Osteoblast (primary cell): Measurements from ENCODE around the gene DPP10. TPM values are rescaled to one million over a fixed set of nuclear protein-coding genes. Genes with fewer than 3 reads are reported as not detected.

ENCODE experiments used
- DNase-seq: peaks from one replicate; pipeline ENCODE4 v3.0.0; 2011; ENCODE audit warnings: low spot score, mixed read lengths; ENCODE audit not compliant: insufficient read length; ENCODE audit errors: missing footprints
- H2AFZ ChIP-seq: 2 replicates; pipeline ENCODE4 v1.6.0; 2011; ENCODE audit warnings: mild to moderate bottlenecking, low read length
- H3K27ac ChIP-seq: 2 replicates; pipeline ENCODE4 v1.5.1; 2011; ENCODE audit warnings: mild to moderate bottlenecking, low read depth, low read length, moderate library complexity
- H3K27me3 ChIP-seq: 2 replicates; pipeline ENCODE4 v1.6.0; 2012; ENCODE audit warnings: mild to moderate bottlenecking, control low read depth, inconsistent platforms, low read length, moderate library complexity; ENCODE audit not compliant: insufficient read depth
- H3K36me3 ChIP-seq: 2 replicates; pipeline ENCODE4 v1.5.1; 2011; ENCODE audit warnings: mild to moderate bottlenecking, low read length, control low read depth, moderate library complexity; ENCODE audit not compliant: insufficient read depth
- H3K4me1 ChIP-seq: 2 replicates; pipeline ENCODE4 v1.5.1; 2011; ENCODE audit warnings: mild to moderate bottlenecking, low read length, control low read depth, moderate library complexity; ENCODE audit not compliant: insufficient read depth
- H3K4me2 ChIP-seq: 2 replicates; pipeline ENCODE4 v1.6.0; 2011; ENCODE audit warnings: mild to moderate bottlenecking, low read length; ENCODE audit not compliant: insufficient read depth
- H3K4me3 ChIP-seq: fragments of 200-600 bp; sonication (generic); 3 replicates; pipeline ENCODE4 v1.5.1; 2012; ENCODE audit warnings: mild to moderate bottlenecking, low read length, inconsistent platforms; ENCODE audit not compliant: insufficient read depth
- H3K79me2 ChIP-seq: 2 replicates; pipeline ENCODE4 v1.6.0; 2012; ENCODE audit warnings: mild to moderate bottlenecking, low read length, control low read depth, inconsistent platforms; ENCODE audit not compliant: insufficient read depth
- H3K9me3 ChIP-seq: 2 replicates; pipeline ENCODE4 v1.5.1; 2011; ENCODE audit warnings: low read depth, low read length, control low read depth
- H4K20me1 ChIP-seq: 2 replicates; pipeline ENCODE4 v1.6.0; 2012; ENCODE audit warnings: mild to moderate bottlenecking, low read length, control low read depth; ENCODE audit not compliant: insufficient read depth
- CTCF ChIP-seq: IDR thresholded peaks from 2 replicates; pipeline ENCODE4 v1.5.1; 2011; ENCODE audit warnings: mild to moderate bottlenecking, low read depth, low read length, moderate library complexity; ENCODE audit errors: extremely low read depth
- total RNA-seq: library from RNA; depleted of rRNA; stranded (reverse); fragments of >200 nt; gene quantifications from 2 replicates; pipeline ENCODE4 v1.2.3, GENCODE V29; 2012

Gene DPP10
- total RNA-seq, 1 donor = not detected

GRCh38 chr2:114543236-114543766 lies 100.9 kb downstream of the DPP10 start:
- no peak for DNase-seq
- Histone ChIP-seq H3K4me1 (no peaks in the 10 kb centered on the region), H2AFZ (peak overlapping the region; percentile 50), H4K20me1 (no peaks in the 10 kb centered on the region), H3K4me2 (peak overlapping the region; percentile 22), H3K79me2 (no peaks in the 10 kb centered on the region), H3K36me3 (no peaks in the 10 kb centered on the region), H3K4me3 (no peak overlapping the region), H3K27me3 (no peaks in the 10 kb centered on the region), H3K27ac (no peak overlapping the region), H3K9me3 (no peaks in the 10 kb centered on the region)
- TF ChIP-seq CTCF = peak; percentile 11

DNA sequence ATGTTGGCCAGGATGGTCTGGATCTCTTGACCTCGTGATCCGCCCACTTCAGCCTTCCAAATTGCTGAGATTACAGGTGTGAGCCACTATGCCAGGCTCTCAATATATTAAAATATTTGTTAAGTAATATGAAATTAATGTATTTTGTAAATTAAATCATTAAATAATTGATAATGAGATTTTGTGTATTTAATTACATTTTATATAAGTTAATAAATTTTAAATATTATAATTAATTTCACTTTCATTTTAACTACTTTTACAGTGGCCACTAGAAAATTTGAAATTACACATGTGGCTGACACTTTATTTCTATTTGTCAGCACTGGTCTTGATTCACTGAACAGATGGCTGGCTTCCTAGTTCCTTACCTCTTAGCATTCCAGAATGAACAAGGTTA lies 102.6 kb downstream of the DPP10 start:
- H3K27me3 ChIP-seq = no peaks in the 10 kb centered on the region
- H3K4me1 ChIP-seq = no peaks in the 10 kb centered on the region
- TF ChIP-seq CTCF = no peak
- no peak overlapping the region for H3K27ac ChIP-seq
- no peaks in the 10 kb centered on the region for H3K79me2 ChIP-seq
- no peaks in the 10 kb centered on the region for H3K9me3 ChIP-seq
- H3K4me2 ChIP-seq = no peak overlapping the region
- H3K36me3 ChIP-seq = no peaks in the 10 kb centered on the region
- no peak overlapping the region for H2AFZ ChIP-seq
- no peak overlapping the region for H3K4me3 ChIP-seq
- no peak for DNase-seq
- no peaks in the 10 kb centered on the region for H4K20me1 ChIP-seq

GRCh38 chr2:114546531-114546930 lies 104.1 kb downstream of the DPP10 start:
- TF ChIP-seq CTCF = no peak
- Histone ChIP-seq H3K36me3 (no peaks in the 10 kb centered on the region), H3K4me1 (no peaks in the 10 kb centered on the region), H3K9me3 (no peaks in the 10 kb centered on the region), H3K4me3 (no peak overlapping the region), H3K4me2 (no peak overlapping the region), H3K79me2 (no peaks in the 10 kb centered on the region), H2AFZ (no peak overlapping the region), H4K20me1 (no peaks in the 10 kb centered on the region), H3K27ac (no peak overlapping the region), H3K27me3 (no peaks in the 10 kb centered on the region)
- no peak for DNase-seq

DNA sequence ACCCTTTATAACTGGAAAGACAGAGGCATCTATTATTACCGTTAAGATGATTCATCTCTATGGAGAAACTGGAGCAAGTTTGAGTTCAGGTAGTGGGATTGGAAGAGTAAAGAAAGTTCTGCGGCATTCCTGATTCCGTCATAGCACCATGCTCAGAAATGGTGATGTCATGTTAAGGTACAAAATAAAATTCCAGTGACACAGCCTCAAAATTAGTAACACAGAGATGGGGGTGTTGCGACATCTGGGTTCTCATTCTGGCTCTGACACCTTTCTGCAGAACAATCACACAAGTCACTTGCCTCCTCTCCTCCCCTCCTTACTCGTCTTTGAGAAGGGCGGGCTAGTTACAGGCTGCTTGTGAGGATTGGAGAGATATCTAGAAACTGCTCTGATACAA lies 105.7 kb downstream of the DPP10 start:
- Histone ChIP-seq H3K4me1 (no peaks in the 10 kb centered on the region), H3K79me2 (no peaks in the 10 kb centered on the region), H3K9me3 (no peaks in the 10 kb centered on the region), H3K27me3 (no peaks in the 10 kb centered on the region), H2AFZ (no peak overlapping the region), H3K4me2 (no peak overlapping the region), H3K4me3 (no peak overlapping the region), H3K27ac (no peak overlapping the region), H4K20me1 (no peaks in the 10 kb centered on the region), H3K36me3 (no peaks in the 10 kb centered on the region)
- no peak for DNase-seq
- no peak for TF ChIP-seq CTCF
